ENCODE measurements around the gene ZNF185.
"Not testable (repeated sequence)": the region's sequence is repeated elsewhere in the genome, so short reads cannot be mapped to it uniquely, and the experiment has no call there.

ZNF185 gene

DNA sequence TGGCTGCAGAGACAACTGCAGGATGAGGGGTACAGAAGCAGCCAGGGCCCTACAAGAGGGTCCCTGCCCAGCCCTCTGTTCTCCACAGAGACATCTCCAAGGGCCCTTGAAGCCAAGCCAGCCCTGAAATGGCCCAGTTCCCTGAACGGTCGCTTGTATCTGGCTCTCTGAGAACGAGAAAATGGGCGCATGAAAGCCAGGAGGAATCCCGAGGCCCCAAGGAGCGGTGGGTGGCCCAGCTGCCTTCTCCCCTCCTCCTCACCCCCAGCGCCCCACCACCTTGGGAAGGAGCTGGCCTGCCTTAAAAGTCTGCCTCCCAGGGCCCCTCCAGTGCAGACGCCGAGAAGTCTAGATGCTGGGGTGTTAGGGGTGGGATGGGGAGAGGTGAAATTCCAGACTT lies 5.7 kb downstream of the ZNF185 start:
- H3K4me1 Mint-ChIP-seq, result peaks cover 7% of the 10 kb centered on the region
- H3K27me3 Mint-ChIP-seq, result peaks cover 29% of the 10 kb centered on the region
- H3K4me3 Mint-ChIP-seq, result no peak overlapping the region
- no peaks in the 10 kb centered on the region for H3K9me3 Mint-ChIP-seq
- no peak overlapping the region for H3K27ac Mint-ChIP-seq
- no peaks in the 10 kb centered on the region for H3K36me3 Mint-ChIP-seq
- ATAC-seq, result no peak

DNA sequence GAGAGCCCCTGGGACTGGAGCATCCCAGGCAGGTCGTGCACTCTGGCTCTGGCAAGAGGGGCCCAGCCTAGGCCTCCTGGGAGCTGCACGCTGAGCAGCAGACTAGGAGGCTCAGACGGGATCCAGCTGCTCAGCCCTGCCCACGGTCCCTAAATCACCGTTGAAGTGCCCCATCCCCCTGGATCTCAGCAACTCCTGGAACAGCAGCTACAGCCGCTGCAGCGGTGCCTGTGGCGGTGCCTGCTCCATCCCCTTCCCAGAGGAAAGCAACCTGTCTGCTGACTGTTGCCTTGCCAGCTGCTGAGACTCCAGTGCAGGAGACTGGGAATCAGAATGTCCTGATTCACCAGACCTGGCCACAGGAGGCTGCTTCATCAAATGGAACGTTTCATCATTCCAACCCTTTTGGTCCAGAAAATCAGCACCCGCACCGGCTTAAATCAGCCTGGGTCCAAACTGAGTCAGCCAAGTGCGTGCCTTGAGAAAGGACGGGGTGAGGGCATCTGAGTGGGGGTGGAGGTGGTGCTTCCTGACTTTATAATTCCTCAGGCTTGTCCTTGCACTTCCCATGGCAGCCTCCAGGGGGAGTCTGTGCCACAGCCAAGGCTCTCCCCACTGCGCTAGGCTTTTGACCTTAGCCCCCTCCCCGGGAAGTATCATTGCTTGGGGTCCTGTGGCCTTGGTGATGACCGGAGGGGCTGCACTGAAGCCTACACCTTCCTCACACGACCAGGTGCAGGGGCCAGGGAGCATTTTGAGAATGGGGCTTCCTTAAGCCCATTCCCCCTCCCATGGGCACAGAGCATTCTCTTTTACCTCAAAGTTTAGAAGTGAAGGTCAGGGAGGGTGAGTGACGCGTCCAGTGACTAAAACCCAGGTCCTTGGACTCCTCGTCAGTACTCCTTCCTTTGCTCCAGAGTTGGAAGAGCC lies 6.5 kb downstream of the ZNF185 start:
- peaks cover 29% of the 10 kb centered on the region for H3K27me3 Mint-ChIP-seq
- H3K27ac Mint-ChIP-seq, result no peak overlapping the region
- H3K4me1 Mint-ChIP-seq, result peaks cover 7% of the 10 kb centered on the region
- H3K9me3 Mint-ChIP-seq, result no peaks in the 10 kb centered on the region
- ATAC-seq, result no peak
- no peak overlapping the region for H3K4me3 Mint-ChIP-seq
- H3K36me3 Mint-ChIP-seq, result no peaks in the 10 kb centered on the region

GRCh38 chrX:152905081-152905420 lies 7.2 kb downstream of the ZNF185 start:
- Mint-ChIP-seq H3K4me3 (no peak overlapping the region), H3K27ac (no peak overlapping the region), H3K9me3 (no peaks in the 10 kb centered on the region), H3K27me3 (peaks cover 29% of the 10 kb centered on the region), H3K36me3 (no peaks in the 10 kb centered on the region), H3K4me1 (peaks cover 7% of the 10 kb centered on the region)
- ATAC-seq, result no peak

DNA sequence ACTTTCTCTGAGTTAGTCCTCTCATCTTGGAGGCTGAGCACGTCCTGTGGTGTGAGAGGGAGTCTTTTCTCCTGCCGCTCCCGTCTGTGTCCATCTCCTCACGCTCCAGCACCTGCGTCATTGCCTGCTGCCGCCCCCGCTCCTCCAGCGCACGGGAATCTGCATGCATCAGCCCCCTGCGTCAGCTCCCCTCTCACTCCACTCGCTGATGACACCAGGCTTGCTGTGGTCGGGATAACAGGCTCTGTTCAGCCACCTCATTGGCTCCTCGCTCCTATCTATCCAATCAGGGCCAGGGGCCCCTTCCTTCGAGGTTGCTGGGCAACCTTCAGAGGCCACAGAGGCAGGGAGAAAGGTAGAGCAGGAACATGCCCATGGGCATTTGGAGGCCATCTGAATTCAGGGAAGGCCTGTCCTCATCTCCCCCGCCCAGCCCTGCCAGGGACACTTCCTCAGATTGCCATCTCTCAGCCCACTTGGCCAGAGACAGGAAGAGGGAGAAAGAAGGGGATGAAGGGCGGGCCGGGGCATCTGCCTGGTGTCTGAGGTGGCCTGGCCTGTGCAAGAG lies 9.3 kb downstream of the ZNF185 start:
- Mint-ChIP-seq H3K36me3 (no peaks in the 10 kb centered on the region), H3K4me1 (peaks cover 13% of the 10 kb centered on the region), H3K27me3 (peaks cover 29% of the 10 kb centered on the region), H3K9me3 (no peaks in the 10 kb centered on the region), H3K27ac (peak overlapping the region; percentile 48), H3K4me3 (no peak overlapping the region)
- peak; percentile 38 for ATAC-seq

GRCh38 chrX:152908486-152908885 lies 10.6 kb downstream of the ZNF185 start:
- Mint-ChIP-seq H3K4me1 (peaks cover 13% of the 10 kb centered on the region), H3K9me3 (no peaks in the 10 kb centered on the region), H3K27me3 (peaks cover 19% of the 10 kb centered on the region), H3K27ac (no peak overlapping the region), H3K4me3 (no peak overlapping the region), H3K36me3 (no peaks in the 10 kb centered on the region)
- no peak for ATAC-seq

DNA sequence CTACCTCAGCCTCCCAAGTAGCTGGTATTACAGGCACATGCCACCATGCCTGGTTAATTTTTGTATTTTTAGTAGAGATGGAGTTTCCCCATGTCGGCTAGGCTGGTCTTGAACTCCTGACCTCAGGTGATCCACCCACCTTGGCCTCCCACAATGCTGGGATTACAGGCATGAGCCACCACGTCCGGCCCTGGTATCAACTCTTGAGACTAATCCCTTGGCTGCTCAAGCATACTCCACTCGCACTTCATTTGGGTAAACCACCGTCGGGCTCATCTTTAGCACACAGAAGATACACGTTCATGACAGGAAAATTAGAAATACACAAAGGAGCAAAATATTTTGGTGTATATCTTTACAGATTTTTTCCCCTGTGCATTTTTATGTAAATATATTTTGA lies 12.2 kb downstream of the ZNF185 start:
- ATAC-seq, result peak; percentile 67
- H3K9me3 Mint-ChIP-seq, H3K4me3 Mint-ChIP-seq, H3K36me3 Mint-ChIP-seq, H3K27ac Mint-ChIP-seq: not testable (repeated sequence)
- Mint-ChIP-seq H3K4me1 (peaks cover 17% of the 10 kb centered on the region), H3K27me3 (peaks cover 28% of the 10 kb centered on the region)

- Mint-ChIP-seq H3K27ac (no peak overlapping the region), H3K36me3 (no peaks in the 10 kb centered on the region), H3K27me3 (peaks cover 21% of the 10 kb centered on the region), H3K4me3 (no peak overlapping the region), H3K4me1 (peaks cover 13% of the 10 kb centered on the region), H3K9me3 (no peaks in the 10 kb centered on the region)
- no peak for ATAC-seq
Observed at GRCh38 chrX:152912106-152912505, 14.2 kb downstream of the ZNF185 start.

DNA sequence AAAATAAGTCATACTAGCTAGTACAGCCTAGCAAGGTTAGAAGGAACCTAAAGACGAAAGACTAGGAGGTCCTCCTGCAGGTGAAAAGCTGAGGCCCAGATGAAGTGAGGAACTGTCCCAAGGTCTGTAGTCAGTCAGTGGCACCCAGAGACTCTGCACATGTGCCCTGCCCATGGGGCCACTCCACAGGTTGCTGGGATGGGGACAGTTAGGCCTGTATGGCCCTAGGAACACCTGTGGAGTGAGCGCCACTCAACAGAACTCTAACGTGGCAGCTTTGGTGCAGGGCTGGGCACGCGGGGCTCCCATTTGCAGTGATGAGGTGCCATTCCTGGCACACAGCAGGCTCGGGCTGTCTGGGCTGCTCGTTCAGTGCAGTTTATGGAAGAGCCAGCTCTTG lies 14.8 kb downstream of the ZNF185 start:
- peaks cover 16% of the 10 kb centered on the region for H3K27me3 Mint-ChIP-seq
- no peak overlapping the region for H3K4me3 Mint-ChIP-seq
- peaks cover 11% of the 10 kb centered on the region for H3K4me1 Mint-ChIP-seq
- no peak for ATAC-seq
- no peaks in the 10 kb centered on the region for H3K36me3 Mint-ChIP-seq
- no peak overlapping the region for H3K27ac Mint-ChIP-seq
- H3K9me3 Mint-ChIP-seq, result no peaks in the 10 kb centered on the region

- H3K27ac Mint-ChIP-seq, result no peak overlapping the region
- H3K27me3 Mint-ChIP-seq, result peaks cover 9% of the 10 kb centered on the region
- ATAC-seq, result no peak
- H3K9me3 Mint-ChIP-seq, result no peaks in the 10 kb centered on the region
- peaks cover 11% of the 10 kb centered on the region for H3K4me1 Mint-ChIP-seq
- H3K4me3 Mint-ChIP-seq, result no peak overlapping the region
- no peaks in the 10 kb centered on the region for H3K36me3 Mint-ChIP-seq
Observed at GRCh38 chrX:152913346-152913745, 15.5 kb downstream of the ZNF185 start.

GRCh38 chrX:152913910-152914309 lies 16.0 kb downstream of the ZNF185 start:
- ATAC-seq, result no peak
- H3K27me3 Mint-ChIP-seq, result peaks cover 9% of the 10 kb centered on the region

GRCh38 chrX:152915541-152916241 lies 17.8 kb downstream of the ZNF185 start:
- Mint-ChIP-seq H3K4me3 (no peak overlapping the region), H3K27ac (no peak overlapping the region), H3K4me1 (peaks cover 9% of the 10 kb centered on the region), H3K27me3 (peaks cover 9% of the 10 kb centered on the region), H3K36me3 (no peaks in the 10 kb centered on the region), H3K9me3 (no peaks in the 10 kb centered on the region)
- peak; percentile 71 for ATAC-seq

More at GRCh38 chrX:152913910-152914309, 16.0 kb downstream of the ZNF185 start:
- H3K27ac Mint-ChIP-seq, result no peak overlapping the region
- H3K9me3 Mint-ChIP-seq, result no peaks in the 10 kb centered on the region
- peaks cover 11% of the 10 kb centered on the region for H3K4me1 Mint-ChIP-seq
- H3K4me3 Mint-ChIP-seq, result no peak overlapping the region
- no peaks in the 10 kb centered on the region for H3K36me3 Mint-ChIP-seq

DNA sequence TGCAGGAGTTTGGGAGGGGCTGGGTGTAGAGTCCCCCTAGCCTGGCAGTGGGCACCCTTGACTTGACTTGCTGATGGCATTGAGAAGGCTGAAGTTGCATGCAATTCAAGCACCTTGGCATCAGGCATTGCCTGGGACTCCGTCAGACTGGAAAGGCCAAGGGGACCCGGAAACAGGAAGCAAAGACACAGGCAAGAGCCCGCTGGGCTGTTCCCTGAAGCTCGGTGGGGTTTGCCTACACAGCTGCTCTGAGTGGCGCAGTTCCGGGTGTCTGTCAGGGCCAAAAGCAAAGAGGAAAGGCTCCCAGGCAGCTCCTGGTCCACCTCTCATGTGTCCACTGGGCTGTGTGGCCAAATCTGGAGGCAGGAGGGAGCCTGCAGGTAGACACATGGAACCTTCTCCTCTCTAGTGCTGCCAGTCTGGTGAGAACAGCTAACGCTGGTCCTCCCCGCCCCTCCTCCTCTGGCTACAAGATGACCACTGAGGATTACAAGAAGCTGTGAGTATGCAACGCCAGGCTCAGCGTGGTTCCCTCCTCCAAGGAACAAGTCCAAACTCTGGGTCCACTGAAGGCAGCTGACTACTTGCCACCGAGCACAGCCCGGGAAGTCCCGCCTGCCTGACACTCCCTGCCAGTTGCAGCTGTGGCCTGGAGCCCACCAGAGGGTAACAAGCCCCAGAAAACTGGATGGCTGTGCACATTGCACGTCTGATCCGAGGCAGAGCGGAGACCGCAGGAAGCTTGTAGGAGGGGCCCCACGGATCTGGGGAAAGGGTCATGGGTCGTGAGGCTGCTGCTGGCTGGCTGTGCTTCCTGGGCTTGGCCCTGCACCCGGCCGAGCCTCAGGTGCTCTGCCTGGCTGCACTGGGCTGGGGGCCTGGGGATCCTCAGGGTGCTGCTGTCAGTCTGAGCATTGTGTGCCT lies 20.1 kb downstream of the ZNF185 start:
- no peak overlapping the region for H3K27ac Mint-ChIP-seq
- no peaks in the 10 kb centered on the region for H3K36me3 Mint-ChIP-seq
- no peaks in the 10 kb centered on the region for H3K9me3 Mint-ChIP-seq
- H3K27me3 Mint-ChIP-seq, result peaks cover 9% of the 10 kb centered on the region
- H3K4me1 Mint-ChIP-seq, result peaks cover 4% of the 10 kb centered on the region
- ATAC-seq, result no peak
- no peak overlapping the region for H3K4me3 Mint-ChIP-seq

DNA sequence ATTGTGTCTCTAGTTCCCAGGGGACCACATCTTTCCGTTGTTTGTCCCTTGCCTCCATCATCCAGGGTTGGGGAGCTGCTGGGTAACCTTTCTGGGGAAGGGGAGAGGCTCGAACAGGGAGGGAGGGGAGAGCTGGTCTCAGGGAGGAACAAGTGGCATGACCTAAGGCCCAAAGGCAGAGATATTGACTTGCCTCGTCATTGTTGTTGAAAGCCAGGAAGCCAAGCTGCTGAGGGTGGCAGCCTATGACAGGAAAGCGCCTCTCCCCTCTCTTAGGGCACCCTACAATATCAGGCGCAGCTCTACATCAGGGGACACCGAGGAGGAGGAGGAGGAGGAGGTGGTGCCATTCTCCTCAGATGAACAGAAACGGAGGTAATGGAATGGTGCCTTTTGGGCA lies 20.8 kb downstream of the ZNF185 start:
- Mint-ChIP-seq H3K4me1 (peaks cover 4% of the 10 kb centered on the region), H3K9me3 (no peaks in the 10 kb centered on the region), H3K27me3 (peaks cover 9% of the 10 kb centered on the region), H3K36me3 (no peaks in the 10 kb centered on the region), H3K27ac (no peak overlapping the region), H3K4me3 (no peak overlapping the region)
- ATAC-seq, result no peak

- ATAC-seq, result no peak
- H3K27me3 Mint-ChIP-seq, result no peaks in the 10 kb centered on the region
- H3K4me1 Mint-ChIP-seq, result no peaks in the 10 kb centered on the region
- no peaks in the 10 kb centered on the region for H3K9me3 Mint-ChIP-seq
- H3K27ac Mint-ChIP-seq, result no peak overlapping the region
- H3K36me3 Mint-ChIP-seq, result no peaks in the 10 kb centered on the region
- H3K4me3 Mint-ChIP-seq, result no peak overlapping the region
Observed at GRCh38 chrX:152923599-152923998, 25.7 kb downstream of the ZNF185 start.

- no peak overlapping the region for H3K27ac Mint-ChIP-seq
- no peak overlapping the region for H3K4me3 Mint-ChIP-seq
- no peaks in the 10 kb centered on the region for H3K36me3 Mint-ChIP-seq
- peaks cover 14% of the 10 kb centered on the region for H3K27me3 Mint-ChIP-seq
- no peak for ATAC-seq
- H3K9me3 Mint-ChIP-seq, result no peaks in the 10 kb centered on the region
- no peaks in the 10 kb centered on the region for H3K4me1 Mint-ChIP-seq
Observed at GRCh38 chrX:152925835-152926234, 28.0 kb downstream of the ZNF185 start.
